ENCODE measurements around the gene ESRP2. TPM values are rescaled to one million over a fixed set of nuclear protein-coding genes. Genes with fewer than 3 reads are reported as not detected.
A peak's percentile ranks its signal among the peaks of the same experiment; 100 is the strongest.

The ESRP2 gene
- total and polyA plus RNA-seq, 2 donors (not counting 3 experiments of a cell fraction or from before 2014, with no cell fraction given), result 0.57 to 0.66 TPM

- Histone ChIP-seq H3K27ac (ENCODE audit: insufficient read depth, low read depth, low read length) (no peak overlapping the region), H3K9me3 (replicated peaks; ENCODE audit: control insufficient read depth, insufficient read depth, low read length) (no peaks in the 10 kb centered on the region), H2AFZ (ENCODE audit: low read depth, low read length) (no peak overlapping the region), H3K27me3 (ENCODE audit: control insufficient read depth in 2 of 2, insufficient read depth in 2 of 2, low read length in 2 of 2) (no peaks in the 10 kb centered on the region), H3K79me2 (ENCODE audit: control insufficient read depth, insufficient read depth, low read length) (no peaks in the 10 kb centered on the region), H3K4me3 (replicated peaks in 1 of 3; ENCODE audit: insufficient read depth in 1 of 3, low read depth in 1 of 3, low read length in 3 of 3) (no peak overlapping the region), H3K9me1 (replicated peaks; ENCODE audit: control insufficient read depth, extremely low read depth, insufficient read depth, low read length) (no peaks in the 10 kb centered on the region), H4K20me1 (replicated peaks; ENCODE audit: control insufficient read depth, extremely low read depth, insufficient read depth, low read length) (no peaks in the 10 kb centered on the region), H3K36me3 (ENCODE audit: control insufficient read depth in 2 of 2, extremely low read depth in 1 of 2, insufficient read depth in 2 of 2, low read length in 2 of 2) (no peaks in the 10 kb centered on the region), H3K4me1 (ENCODE audit: control insufficient read depth, extremely low read depth, insufficient read depth, low read length) (no peaks in the 10 kb centered on the region), H3K9ac (replicated peaks; ENCODE audit: extremely low read depth, insufficient read depth, low read length) (no peak overlapping the region), H3K4me2 (ENCODE audit: insufficient read depth, low read length) (no peak overlapping the region)
- dilution Hi-C loops (cut with MboI; ENCODE audit: extremely low pct_ligation_motif_present, low sequenced_read_pairs) (no loop called here), intact Hi-C loops (cut with micrococcal nuclease) (loop anchor here (1.0 to 2.0 kb wide), 6 partner anchors 135 to 236 kb away; no protein-coding TSS in a partner anchor)
- DNase-seq (ENCODE audit: low read depth, low spot score) (peak; percentile 66), FAIRE-seq (peak; percentile 78)
- no TSS peak for BruUV-seq (replicated peaks)
- CTCF ChIA-PET, result interaction anchor here (0.6 to 4.7 kb wide), 21 partner anchors 13 to 557 kb away, joined by 3 to 57 read pairs (median 4); partner anchors contain the start of genes DDX28, DPEP2NB, DUS2 and NFATC3
- POLR2A ChIA-PET, result no interaction called here
- no peak for TF ChIP-seq JUN (IDR thresholded peaks at IDR 0.05; ENCODE audit: borderline replicate concordance, insufficient read depth, insufficient read length, low read depth)
- TF ChIP-seq CTCF (IDR thresholded peaks at IDR 0.05; ENCODE audit: extremely low read depth in 1 of 2, insufficient read depth in 1 of 2, low read depth in 1 of 2, low read length in 2 of 2), result peak; percentile 83
- no peak for TF ChIP-seq FOS (IDR thresholded peaks at IDR 0.05; ENCODE audit: borderline replicate concordance, insufficient read depth, low read length)
Measured at GRCh38 chr16:68229431-68230175, 6.3 kb downstream of the ESRP2 start.

- CTCF ChIA-PET, result interaction anchor here (1.0 to 4.7 kb wide), 11 partner anchors 12 to 412 kb away, joined by 3 to 57 read pairs (median 6); partner anchors contain the start of gene NFATC3
- BruUV-seq (replicated peaks), result no TSS peak
- Histone ChIP-seq H3K36me3 (ENCODE audit: control insufficient read depth in 2 of 2, extremely low read depth in 1 of 2, insufficient read depth in 2 of 2, low read length in 2 of 2) (no peaks in the 10 kb centered on the region), H3K27ac (ENCODE audit: insufficient read depth, low read depth, low read length) (no peak overlapping the region), H3K4me3 (replicated peaks in 1 of 3; ENCODE audit: insufficient read depth in 1 of 3, low read depth in 1 of 3, low read length in 3 of 3) (no peak overlapping the region), H4K20me1 (replicated peaks; ENCODE audit: control insufficient read depth, extremely low read depth, insufficient read depth, low read length) (no peaks in the 10 kb centered on the region), H2AFZ (ENCODE audit: low read depth, low read length) (no peak overlapping the region), H3K4me1 (ENCODE audit: control insufficient read depth, extremely low read depth, insufficient read depth, low read length) (no peaks in the 10 kb centered on the region), H3K9me3 (replicated peaks; ENCODE audit: control insufficient read depth, insufficient read depth, low read length) (no peaks in the 10 kb centered on the region), H3K9me1 (replicated peaks; ENCODE audit: control insufficient read depth, extremely low read depth, insufficient read depth, low read length) (no peaks in the 10 kb centered on the region), H3K79me2 (ENCODE audit: control insufficient read depth, insufficient read depth, low read length) (no peaks in the 10 kb centered on the region), H3K27me3 (ENCODE audit: control insufficient read depth in 2 of 2, insufficient read depth in 2 of 2, low read length in 2 of 2) (no peaks in the 10 kb centered on the region), H3K4me2 (ENCODE audit: insufficient read depth, low read length) (no peak overlapping the region), H3K9ac (replicated peaks; ENCODE audit: extremely low read depth, insufficient read depth, low read length) (no peak overlapping the region)
- FAIRE-seq, result no peak
- TF ChIP-seq MAX (IDR thresholded peaks at IDR 0.05; ENCODE audit: insufficient read depth, insufficient read length) (no peak), POLR2A (IDR thresholded peaks at IDR 0.05; ENCODE audit: low read depth, low read length) (no peak), MYC (IDR thresholded peaks at IDR 0.05; ENCODE audit: low read depth, low read length) (no peak), JUN (IDR thresholded peaks at IDR 0.05; ENCODE audit: borderline replicate concordance, insufficient read depth, insufficient read length, low read depth) (no peak), POLR2AphosphoS5 (IDR thresholded peaks at IDR 0.05; ENCODE audit: insufficient read depth, low read depth, low read length) (no peak), GATA2 (IDR thresholded peaks at IDR 0.05; ENCODE audit: insufficient read depth, insufficient read length, low read depth, low read length) (no peak), FOS (IDR thresholded peaks at IDR 0.05; ENCODE audit: borderline replicate concordance, insufficient read depth, low read length) (no peak)
- intact Hi-C loops (cut with micrococcal nuclease) (loop anchor here (1.0 to 2.0 kb wide), 6 partner anchors 134 to 235 kb away; no protein-coding TSS in a partner anchor), dilution Hi-C loops (cut with MboI; ENCODE audit: extremely low pct_ligation_motif_present, low sequenced_read_pairs) (no loop called here)
- DNase-seq (ENCODE audit: low read depth, low spot score), result no peak
- POLR2A ChIA-PET, result no interaction called here
Measured at GRCh38 chr16:68228652-68229051, 7.3 kb downstream of the ESRP2 start.
